GM19193 (cell line): ENCODE measurements around the gene LIFR.

Experiments
- POLR2A ChIP-seq: IDR thresholded peaks from 4 replicates; pipeline ENCODE4 v1.6.1; 2011; ENCODE audit not compliant: insufficient read depth, insufficient read length; ENCODE audit errors: extremely low read depth

The LIFR gene

DNA sequence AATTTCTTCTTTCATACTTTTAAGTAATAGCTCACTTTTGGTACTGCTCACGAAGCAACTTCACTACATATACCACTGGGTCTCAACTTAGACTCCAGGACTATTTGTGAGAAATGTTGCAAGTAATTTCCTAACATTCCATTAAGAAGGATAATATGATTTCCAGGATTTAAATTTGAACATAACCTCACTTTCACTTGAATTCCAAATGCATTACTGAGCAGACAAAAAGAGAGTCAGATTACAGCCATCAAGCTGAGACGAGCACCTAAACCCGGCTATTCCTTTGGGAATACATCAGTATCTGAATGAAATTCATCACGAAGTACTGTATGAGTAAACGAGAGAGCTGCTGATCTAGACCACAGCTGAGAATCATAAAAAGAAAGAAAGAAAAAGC is 47.3 kb downstream of the LIFR start:
- no peak for TF ChIP-seq POLR2A

DNA sequence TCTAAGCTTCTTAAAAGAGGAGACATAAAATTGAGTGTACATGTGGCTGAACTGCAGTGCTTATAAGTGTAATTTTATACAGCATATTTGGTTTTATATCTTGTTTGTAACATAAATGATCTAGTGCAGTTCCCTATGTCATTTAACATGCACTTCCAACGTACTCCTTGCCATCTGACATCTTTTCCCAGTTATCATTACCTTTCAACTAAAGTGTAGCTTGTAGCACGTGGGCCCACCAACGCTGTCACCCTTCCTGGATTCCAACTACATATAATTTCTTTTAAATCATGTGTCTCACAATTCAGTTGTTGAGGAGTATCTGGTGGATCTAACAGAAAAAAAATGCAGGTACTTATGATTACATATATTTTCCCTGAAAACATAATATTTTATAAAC is 50.1 kb downstream of the LIFR start:
- TF ChIP-seq POLR2A = no peak

DNA sequence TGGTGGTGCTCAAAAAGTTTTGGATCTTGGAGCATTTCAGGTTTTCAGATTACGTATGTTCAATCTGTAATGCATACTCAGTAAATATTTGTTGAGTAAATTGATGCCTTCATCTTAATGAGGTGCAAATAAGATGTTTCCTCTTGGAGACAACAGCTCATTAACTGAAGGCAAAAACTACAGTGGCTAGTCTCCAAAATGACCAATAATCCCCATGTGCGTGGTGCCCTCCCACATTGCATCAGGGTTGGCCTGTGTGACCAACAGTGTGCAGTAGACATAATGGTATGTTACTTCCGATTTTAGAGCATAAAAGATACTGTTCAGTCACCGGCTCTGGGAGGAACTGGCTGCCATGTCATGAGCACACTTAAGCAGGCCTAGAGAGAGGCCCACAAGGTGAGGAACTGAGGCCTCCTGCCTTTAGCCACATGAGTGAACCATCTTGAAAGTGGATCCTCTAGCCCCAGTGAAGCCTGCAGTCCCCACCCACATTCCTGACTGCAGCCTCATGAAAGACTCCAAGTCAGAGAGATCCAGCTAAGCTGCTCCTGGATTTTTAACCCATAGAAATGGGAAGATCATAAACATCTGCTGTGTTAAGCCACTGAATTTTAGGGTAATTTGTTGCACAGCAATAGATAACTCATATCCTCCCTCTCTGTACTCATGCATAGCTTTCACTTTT is 55.7 kb downstream of the LIFR start:
- no peak for TF ChIP-seq POLR2A

DNA sequence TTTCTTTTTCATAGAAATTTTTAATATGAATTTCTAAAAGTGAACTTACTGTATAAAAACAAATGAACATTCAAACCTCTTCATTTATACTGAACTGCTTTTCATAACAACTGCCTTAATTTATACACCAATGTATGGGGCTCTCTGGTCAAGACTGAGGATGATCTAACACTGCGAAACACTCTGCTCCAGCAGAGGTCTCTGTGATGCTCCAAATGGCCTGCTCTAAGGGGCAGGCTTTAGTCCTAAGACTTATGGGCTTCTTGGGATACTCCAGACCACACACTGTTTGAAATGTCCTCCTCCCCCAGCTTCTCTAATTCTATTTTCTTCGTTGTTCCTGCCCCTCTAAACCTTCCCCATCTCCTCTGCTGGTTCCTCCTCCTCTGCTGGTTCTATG is 58.5 kb downstream of the LIFR start:
- no peak for TF ChIP-seq POLR2A

DNA sequence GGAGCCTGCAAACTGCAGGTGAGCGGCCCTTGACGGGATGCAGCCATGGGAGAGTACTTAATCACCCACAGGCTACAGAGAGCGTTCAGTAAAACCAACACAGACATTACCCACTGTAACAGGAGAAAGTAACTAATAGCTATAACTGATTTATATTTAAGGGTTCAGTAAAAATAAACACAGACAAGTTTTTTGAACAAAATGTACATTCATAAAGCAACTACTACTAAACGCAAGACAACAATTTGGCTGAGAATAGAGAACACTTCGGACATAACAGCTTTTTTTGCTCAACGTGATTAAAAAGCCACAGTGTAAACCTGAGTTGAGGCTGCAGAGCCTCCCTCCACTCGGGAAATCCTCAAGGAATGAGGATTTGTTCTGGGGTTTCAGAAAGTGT is 61.7 kb downstream of the LIFR start:
- TF ChIP-seq POLR2A = no peak

DNA sequence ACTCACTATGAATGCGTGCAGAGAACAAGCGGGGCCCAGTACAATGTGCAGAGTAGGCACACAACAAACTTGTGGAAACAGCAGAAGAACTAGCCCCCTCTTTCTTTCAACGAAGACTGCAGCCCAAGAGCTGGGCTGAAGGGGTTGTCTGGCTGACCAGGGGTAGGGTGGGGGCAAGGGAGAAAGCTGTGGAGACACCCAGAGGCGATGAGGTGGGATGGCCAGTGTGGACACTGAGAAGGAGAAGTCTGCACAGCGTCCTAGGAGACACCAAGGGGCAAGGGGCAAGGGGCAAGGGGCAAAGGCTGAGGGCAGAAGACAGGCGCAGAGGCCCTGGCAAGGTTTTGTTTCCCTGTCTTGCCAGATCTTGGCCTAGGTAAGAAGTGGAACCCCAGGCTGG is 62.3 kb downstream of the LIFR start:
- TF ChIP-seq POLR2A = no peak

DNA sequence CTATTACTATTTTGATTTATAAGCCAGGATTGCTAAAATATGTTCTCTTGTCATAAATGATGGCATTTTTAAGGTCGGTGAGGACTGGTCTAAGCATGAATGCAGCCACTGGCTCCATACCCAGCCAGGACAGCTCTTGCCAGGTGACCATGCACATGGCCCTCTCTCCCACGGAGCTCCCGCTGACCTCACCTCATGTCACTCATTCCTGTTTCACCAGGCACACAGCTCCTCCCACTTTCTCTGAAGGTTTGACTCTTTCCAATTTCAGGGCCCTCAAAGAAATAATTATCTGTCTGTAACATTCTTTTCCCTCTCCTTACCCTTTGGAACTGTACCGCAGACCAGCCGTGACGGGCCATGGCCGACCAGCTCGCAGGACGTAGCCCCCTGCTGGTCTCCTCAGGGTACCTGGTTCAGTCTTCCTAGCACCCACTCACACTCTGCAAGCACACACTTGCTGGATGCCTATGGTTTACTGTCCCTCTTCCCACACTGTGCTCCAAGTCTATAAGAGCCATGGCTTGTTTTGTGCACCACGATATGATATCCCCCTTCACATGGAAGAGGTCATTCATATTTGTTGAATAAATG is 72.5 kb downstream of the LIFR start:
- TF ChIP-seq POLR2A = no peak

DNA sequence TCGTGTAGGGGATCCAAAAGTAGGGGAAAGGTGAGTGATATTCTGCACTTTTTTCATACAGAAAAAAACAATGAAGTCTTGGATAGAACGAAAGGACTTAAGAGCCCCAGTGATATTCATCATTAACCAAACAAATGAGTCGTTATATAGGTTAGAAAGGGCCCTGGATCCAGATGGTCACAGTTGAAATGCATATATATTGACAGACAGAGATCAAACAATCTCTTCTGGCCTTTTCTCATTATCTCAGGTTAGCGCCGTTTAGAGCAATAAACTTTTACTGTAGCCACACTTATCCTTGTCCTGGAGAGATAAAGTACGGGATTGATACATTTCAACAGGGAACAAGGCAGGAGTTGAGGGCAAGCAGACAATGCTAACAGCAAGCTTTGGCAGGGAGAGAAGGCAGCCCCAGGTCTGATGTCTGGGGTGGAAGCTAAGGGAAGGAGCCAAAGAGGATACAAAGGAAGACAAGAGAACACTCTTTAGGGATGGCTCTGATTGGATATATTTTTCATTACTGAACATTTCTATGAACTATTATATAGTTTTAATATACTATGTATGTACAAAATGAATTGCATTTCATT is 77.0 kb downstream of the LIFR start:
- no peak for TF ChIP-seq POLR2A

DNA sequence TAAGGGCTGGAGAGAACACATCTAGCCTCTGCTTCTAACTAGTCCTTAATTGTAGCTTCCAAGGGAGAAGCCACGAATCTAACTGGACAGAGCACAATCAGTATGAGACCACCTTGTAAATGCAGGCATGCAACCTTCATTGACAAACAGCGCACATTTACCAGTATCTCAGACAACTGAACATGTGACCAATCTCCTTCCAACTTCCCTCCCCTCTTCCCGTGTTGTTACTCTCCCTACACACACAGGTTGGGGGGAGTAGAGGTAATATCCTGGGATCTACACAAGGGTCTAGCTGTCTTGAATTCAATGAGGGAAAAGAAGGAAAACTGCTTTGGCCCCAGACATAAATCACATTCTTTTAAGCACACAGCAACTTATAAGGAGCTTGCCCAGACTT is 77.6 kb downstream of the LIFR start:
- no peak for TF ChIP-seq POLR2A

DNA sequence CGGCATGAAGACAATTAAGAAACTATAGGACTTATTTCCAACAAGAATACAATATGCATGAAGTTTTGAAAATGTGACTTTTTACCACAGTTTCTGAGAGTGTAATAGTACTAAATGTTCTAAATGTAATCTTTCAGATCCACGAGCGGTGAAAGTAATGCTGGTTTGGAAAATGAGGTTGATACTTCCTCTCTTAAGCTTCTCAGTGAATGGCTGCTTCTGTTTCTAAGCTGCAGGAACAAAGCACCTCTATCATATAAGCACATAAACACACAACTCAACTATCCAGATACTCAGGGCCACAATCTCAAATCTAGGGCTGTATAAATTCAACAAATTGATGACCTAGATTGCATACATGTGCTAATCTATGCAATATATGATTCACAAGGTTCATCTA is 78.3 kb downstream of the LIFR start:
- TF ChIP-seq POLR2A = no peak

DNA sequence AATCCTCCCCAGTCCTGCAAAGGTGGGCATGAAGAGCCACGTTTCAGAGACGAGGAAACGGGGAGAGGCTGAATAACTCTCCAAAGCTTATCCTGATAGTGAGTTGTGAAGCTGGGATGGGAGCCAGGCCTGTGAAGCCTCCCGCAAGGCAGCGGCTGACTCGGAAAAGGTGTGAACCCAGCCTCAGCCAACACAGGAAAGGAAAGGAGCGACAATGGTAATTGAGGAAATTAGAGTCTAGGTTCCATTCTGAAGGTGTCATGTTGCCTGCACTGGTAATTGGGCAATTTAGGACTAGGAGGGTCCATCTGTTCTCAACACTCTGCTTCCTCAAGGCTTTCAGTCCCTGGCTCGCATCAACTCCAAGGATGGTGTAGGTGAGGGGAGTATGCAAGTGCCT is 83.4 kb downstream of the LIFR start:
- TF ChIP-seq POLR2A = no peak

DNA sequence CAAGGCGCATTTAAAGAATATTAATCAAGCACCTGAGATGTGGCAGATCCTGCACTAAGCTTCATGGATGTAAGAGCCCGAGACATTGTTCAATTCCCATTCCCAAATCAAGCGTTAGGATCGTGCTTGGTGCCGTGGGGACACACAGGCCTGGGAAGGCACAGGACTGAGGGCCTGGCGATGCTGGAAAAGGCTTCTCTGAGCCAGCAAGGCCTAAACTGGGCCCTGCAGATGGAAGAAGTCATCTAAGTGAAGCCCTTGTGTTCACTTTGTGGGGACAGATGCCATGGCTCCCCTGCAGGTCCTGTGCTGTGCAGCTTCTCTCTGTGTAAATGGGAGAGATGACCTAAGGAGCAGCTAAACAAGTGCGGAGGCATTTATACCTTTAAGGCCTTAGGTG is 83.9 kb downstream of the LIFR start:
- no peak for TF ChIP-seq POLR2A

DNA sequence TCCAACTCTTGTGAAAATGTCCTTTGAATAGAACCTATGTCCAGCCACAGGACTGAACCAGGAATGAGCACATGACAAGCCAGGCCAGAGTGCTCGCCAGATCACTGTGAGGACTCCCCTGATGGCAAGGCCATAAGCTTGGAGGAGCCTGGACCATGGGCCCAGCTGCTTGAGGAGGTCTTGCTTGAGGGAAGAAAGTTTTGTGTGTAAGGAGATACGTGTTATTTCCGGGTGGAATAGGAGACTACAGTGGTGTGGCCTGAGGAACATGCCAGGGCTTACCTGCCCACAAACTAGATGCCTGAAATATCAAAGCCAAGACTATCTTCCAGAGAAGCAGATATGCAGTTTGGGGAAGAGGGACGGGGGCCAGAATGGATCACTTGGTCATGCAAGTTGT is 84.7 kb downstream of the LIFR start:
- TF ChIP-seq POLR2A = no peak

DNA sequence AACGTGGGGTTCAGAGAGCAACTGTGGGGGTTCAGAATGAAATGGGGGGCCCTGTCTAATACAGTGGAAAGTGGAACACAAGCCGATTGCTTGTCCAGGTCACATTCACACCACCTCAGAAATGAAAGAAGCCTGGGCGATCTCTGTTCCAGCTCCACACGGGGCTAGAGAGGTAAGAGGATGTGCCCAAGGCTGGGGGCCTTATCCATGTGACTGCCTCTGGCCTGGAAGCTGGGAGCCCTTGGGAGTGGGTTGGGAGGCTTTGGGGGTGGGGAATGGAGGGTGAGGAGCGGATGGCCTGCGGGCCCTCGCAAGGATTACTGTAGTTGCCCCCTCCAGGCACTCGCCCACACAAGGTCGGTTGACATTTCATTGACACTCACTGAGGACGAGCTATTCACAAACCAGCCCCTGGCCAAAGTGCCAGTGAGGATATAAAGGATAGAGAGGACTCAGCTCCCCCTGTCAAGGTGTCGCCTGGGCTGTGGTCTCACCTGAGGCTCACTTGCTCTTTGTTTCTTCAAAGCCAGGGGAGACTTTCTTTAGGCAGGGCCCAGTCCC is 86.7 kb downstream of the LIFR start:
- TF ChIP-seq POLR2A = no peak

DNA sequence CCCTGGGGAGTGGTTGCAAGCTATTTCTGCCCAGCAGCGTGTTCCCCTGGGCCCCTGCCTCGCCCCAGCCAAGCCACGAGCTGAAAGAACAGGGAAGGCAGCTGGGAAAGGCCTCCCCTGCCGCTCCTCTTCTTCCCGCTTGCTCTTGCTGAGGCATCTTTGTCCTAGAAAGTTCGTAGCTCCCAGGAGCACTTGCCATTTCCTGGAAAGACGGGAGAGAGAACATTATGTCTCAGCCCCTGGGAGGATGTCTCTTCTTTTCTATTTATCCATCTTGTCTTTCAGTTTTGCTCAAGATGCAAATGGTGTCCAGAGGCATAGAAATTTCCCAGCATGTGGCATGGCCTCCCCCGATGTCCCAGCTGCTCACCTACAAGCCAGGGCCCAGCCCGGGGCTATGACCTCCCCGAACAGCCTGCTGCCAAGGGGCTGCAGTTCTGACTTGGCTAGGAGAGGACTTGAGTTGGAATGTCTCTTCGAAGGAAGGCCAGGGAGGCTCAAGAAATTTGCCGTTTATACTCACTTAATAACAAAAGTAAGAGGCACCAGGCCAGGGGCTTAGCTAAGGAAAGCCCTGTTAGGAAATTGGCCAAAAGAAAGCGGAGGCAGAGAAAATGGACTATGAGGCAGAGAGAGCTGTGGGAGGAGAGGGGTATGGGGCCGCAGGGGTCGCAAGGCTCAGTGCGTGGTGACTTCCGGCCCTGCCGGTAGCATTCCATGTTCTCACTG is 87.3 kb downstream of the LIFR start:
- no peak for TF ChIP-seq POLR2A
